ENCODE data around the gene EVA1C. TPM values are rescaled to one million over a fixed set of nuclear protein-coding genes. Genes with fewer than 3 reads are reported as not detected.
"Not testable (repeated sequence)": the region's sequence is repeated elsewhere in the genome, so short reads cannot be mapped to it uniquely, and the experiment has no call there.

Gene EVA1C
- total and polyA plus RNA-seq, 12 donors, result 12.1 to 42.9 (median 14.0) TPM

- no peak for TF ChIP-seq CTCF (IDR thresholded peaks at IDR 0.05)
- Histone ChIP-seq H3K4me1 (peaks cover 0 to 48% (median 28%) of the 10 kb centered on the region in 9 donors), H3K36me3 (peaks cover 0 to 11% (median 0%) of the 10 kb centered on the region in 9 donors), H3K27ac (peak overlapping the region in 4 of 10 donors; percentile 37 to 42 (median 38)), H3K9me3 (peaks cover 0 to 12% (median 5%) of the 10 kb centered on the region in 11 donors), H3K4me3 (no peak overlapping the region), H3K27me3 (no peaks in the 10 kb centered on the region)
- WGBS, 2 donors, result 70 to 76% methylated on average over 6 of the region's 6 CpGs
- ATAC-seq (peak in 6 of 8 donors; percentile 17 to 41 (median 31)), DNase-seq (no peak)
- intact Hi-C loops (cut with DNase I), result no loop called here
Observed at GRCh38 chr21:32426592-32427051, 14.1 kb downstream of the EVA1C start.

- ATAC-seq (peak in 3 of 8 donors; percentile 26 to 42 (median 27)), DNase-seq (no peak)
- no peaks in the 10 kb centered on the region for H3K9me3 ChIP-seq
- peaks cover 0 to 54% (median 28%) of the 10 kb centered on the region in 9 donors for H3K4me1 ChIP-seq
- H3K27ac ChIP-seq, result peak overlapping the region in 7 of 10 donors; percentile 2 to 40 (median 31)
- no peak for TF ChIP-seq CTCF (IDR thresholded peaks at IDR 0.05)
- H3K4me3 ChIP-seq, result no peak overlapping the region
- 43 to 49% methylated on average over 10 of the region's 10 CpGs for WGBS, 2 donors
- no peaks in the 10 kb centered on the region for H3K27me3 ChIP-seq
- intact Hi-C loops (cut with DNase I), result no loop called here
- H3K36me3 ChIP-seq, result peaks cover 0 to 11% (median 0%) of the 10 kb centered on the region in 9 donors
Observed at GRCh38 chr21:32427958-32428623, 15.6 kb downstream of the EVA1C start.

- Histone ChIP-seq H3K36me3 (peaks cover 0 to 11% (median 0%) of the 10 kb centered on the region in 9 donors), H3K4me1 (peaks cover 0 to 46% (median 19%) of the 10 kb centered on the region in 9 donors)
- H3K27me3 ChIP-seq; H3K9me3 ChIP-seq; H3K27ac ChIP-seq; DNase-seq; intact Hi-C loops (cut with DNase I); H3K4me3 ChIP-seq: not testable (repeated sequence)
- ATAC-seq, result peak in 1 of 8 donors; percentile 44
- WGBS, 2 donors, result 66 to 80% methylated on average over 15 of the region's 15 CpGs
Observed at GRCh38 chr21:32432982-32433660, 20.6 kb downstream of the EVA1C start.

- H3K36me3 ChIP-seq, result no peaks in the 10 kb centered on the region
- WGBS, 2 donors, result 50 to 63% methylated on average over 12 of the region's 12 CpGs
- H3K4me3 ChIP-seq, result no peak overlapping the region
- DNase-seq (peak in 1 of 2 donors; percentile 59), ATAC-seq (peak in 7 of 8 donors; percentile 41 to 91 (median 71))
- no peaks in the 10 kb centered on the region for H3K9me3 ChIP-seq
- TF ChIP-seq CTCF (IDR thresholded peaks at IDR 0.05), result no peak
- intact Hi-C loops (cut with DNase I), result no loop called here
- H3K4me1 ChIP-seq, result peaks cover 0 to 43% (median 15%) of the 10 kb centered on the region in 9 donors
- peak overlapping the region in 5 of 10 donors; percentile 21 to 55 (median 52) for H3K27ac ChIP-seq
- no peaks in the 10 kb centered on the region for H3K27me3 ChIP-seq
Observed at GRCh38 chr21:32437729-32438128, 25.2 kb downstream of the EVA1C start.

Measured in heart right ventricle (tissue), 16 donors.